T-cell (primary cell): Measurements from ENCODE around the gene SPAG17. TPM values are rescaled to one million over a fixed set of nuclear protein-coding genes. Genes with fewer than 3 reads are reported as not detected.

Experiments used
- ATAC-seq, 4 experiments: fragments of 200-7000 bp in 3 of 4; fragments of 150-1000 bp in 1 of 4; cut with Tn5 transposase; replicated peaks in 1 of 4; 1 replicate in 3 of 4; 2 replicates in 1 of 4; pipeline ENCODE4 v1.10.0; 2021; ENCODE audit warnings: moderate library complexity in 3 of 4, mild to moderate bottlenecking in 2 of 4, moderate number of reproducible peaks in 1 of 4
- CTCF ChIA-PET, 2 donors: fragments of 300-600 bp; sonication (Branson Sonifier 250); formaldehyde crosslinking; loops; one replicate each; lab custom pipeline; 2022; ENCODE audit warnings: antibody characterized with exemption in 2 of 2; lab: Charles Lee
- POLR2A ChIA-PET, 2 donors: fragments of 300-600 bp; sonication (Branson Sonifier 250); formaldehyde crosslinking; loops; one replicate each; lab custom pipeline; 2022; ENCODE audit warnings: antibody characterized with exemption in 2 of 2; lab: Charles Lee
- DNase-seq, 35 experiments: peaks; one replicate each; pipeline versions ENCODE4 v3.0.0 to v3.0.0-alpha.2; 2013 to 2023
- H3K27ac ChIP-seq: one replicate; pipeline ENCODE4 v1.5.1; 2013; ENCODE audit warnings: low read length
- H3K27me3 ChIP-seq, 2 experiments: replicated peaks in 1 of 2; 1 replicate in 1 of 2; 2 replicates in 1 of 2; pipeline versions ENCODE4 v1.6.1 to v1.7.0; 2013; ENCODE audit warnings: low read length in 1 of 2, mixed read lengths in 1 of 2; ENCODE audit not compliant: control insufficient read depth in 2 of 2, insufficient read depth in 2 of 2; ENCODE audit errors: extremely low read depth in 1 of 2
- H3K36me3 ChIP-seq, 2 donors: 1 replicate in 1 of 2; 2 replicates in 1 of 2; pipeline versions ENCODE4 v1.6.1 to v1.7.0; 2013; ENCODE audit warnings: low read length in 1 of 2; ENCODE audit not compliant: control insufficient read depth in 2 of 2, insufficient read depth in 1 of 2; ENCODE audit errors: extremely low read depth in 1 of 2
- H3K4me1 ChIP-seq, 2 experiments: 1 replicate in 1 of 2; 2 replicates in 1 of 2; pipeline versions ENCODE4 v1.6.1 to v1.7.0; 2013; ENCODE audit warnings: low read length in 2 of 2, mixed read lengths in 1 of 2; ENCODE audit not compliant: insufficient read depth in 2 of 2, control insufficient read depth in 1 of 2; ENCODE audit errors: extremely low read depth in 1 of 2
- H3K4me3 ChIP-seq, 2 donors: 1 replicate in 1 of 2; 2 replicates in 1 of 2; pipeline versions ENCODE4 v1.5.1 to v1.7.0; 2013; ENCODE audit warnings: mild to moderate bottlenecking in 2 of 2, low read length in 1 of 2, moderate library complexity in 1 of 2; ENCODE audit not compliant: control insufficient read depth in 1 of 2; ENCODE audit errors: extremely low read depth in 1 of 2
- H3K9me3 ChIP-seq: 2 replicates; pipeline ENCODE4 v1.7.0; 2013
- H3K27ac Mint-ChIP-seq, 2 donors: one replicate each; pipeline ENCODE4 v1.8.0; 2020 to 2021; ENCODE audit warnings: mild to moderate bottlenecking in 2 of 2, mixed read lengths in 2 of 2
- H3K27me3 Mint-ChIP-seq, 2 donors: one replicate each; pipeline ENCODE4 v1.8.0; 2021 to 2022; ENCODE audit warnings: mixed read lengths in 2 of 2
- H3K36me3 Mint-ChIP-seq: one replicate; pipeline ENCODE4 v1.8.0; 2021; ENCODE audit warnings: mixed read lengths
- H3K4me1 Mint-ChIP-seq, 3 donors: one replicate each; pipeline ENCODE4 v1.8.0; 2020 to 2022; ENCODE audit warnings: mixed read lengths in 3 of 3, mild to moderate bottlenecking in 1 of 3
- H3K4me3 Mint-ChIP-seq, 3 donors: one replicate each; pipeline ENCODE4 v1.8.0; 2020 to 2022; ENCODE audit warnings: mild to moderate bottlenecking in 3 of 3, mixed read lengths in 3 of 3, moderate library complexity in 3 of 3
- H3K9me3 Mint-ChIP-seq, 3 donors: one replicate each; pipeline ENCODE4 v1.8.0; 2020 to 2022; ENCODE audit warnings: mixed read lengths in 3 of 3
- WGBS: methylation state at CpG from one replicate; pipeline ENCODE4 v1.1.5; 2013; ENCODE audit warnings: missing lambda C conversion rate; ENCODE audit not compliant: insufficient coverage; 5-methylcytosine and 5-hydroxymethylcytosine counted together
- total RNA-seq, 35 experiments: library from RNA in 6 of 35; stranded (reverse) in 6 of 35; fragments of 120-200 nt in 1 of 35; gene quantifications; one replicate each; pipeline versions ENCODE4 v1.2.1 to v1.2.4 and lab custom pipeline; 2013 to 2026

SPAG17 gene
- total RNA-seq, 5 donors from 2014 or later (not counting 1 experiment from before 2014, with no cell fraction given) = not detected

GRCh38 chr1:118201524-118201923, 16.5 kb upstream of the SPAG17 start:
- DNase-seq (no peak), ATAC-seq (no peak)
- WGBS = 36% methylated on average over 1 of the region's 3 CpGs
- H3K4me3 ChIP-seq = no peak overlapping the region
- H3K4me1 ChIP-seq = no peaks in the 10 kb centered on the region
- no peaks in the 10 kb centered on the region for H3K9me3 ChIP-seq
- H3K27ac Mint-ChIP-seq = no peak overlapping the region
- ChIA-PET CTCF (no interaction called here), POLR2A (no interaction called here)
- no peaks in the 10 kb centered on the region for H3K36me3 ChIP-seq
- no peaks in the 10 kb centered on the region for H3K36me3 Mint-ChIP-seq
- peaks cover 0 to 1% of the 10 kb centered on the region in 2 donors for H3K27me3 Mint-ChIP-seq
- H3K4me1 Mint-ChIP-seq = no peaks in the 10 kb centered on the region
- peaks cover 0 to 11% (median 0%) of the 10 kb centered on the region in 3 donors for H3K9me3 Mint-ChIP-seq
- no peaks in the 10 kb centered on the region for H3K27me3 ChIP-seq
- H3K27ac ChIP-seq = no peak overlapping the region
- H3K4me3 Mint-ChIP-seq = no peak overlapping the region

- no peaks in the 10 kb centered on the region for H3K36me3 Mint-ChIP-seq
- CTCF ChIA-PET = no interaction called here
- H3K9me3 Mint-ChIP-seq = peaks cover 0 to 11% (median 0%) of the 10 kb centered on the region in 3 donors
Observed at GRCh38 chr1:118200836-118201235, 15.8 kb upstream of the SPAG17 start.

GRCh38 chr1:118190561-118190960, 5.5 kb upstream of the SPAG17 start:
- Mint-ChIP-seq H3K4me1 (peaks cover 0 to under 1% (median 0%) of the 10 kb centered on the region in 3 donors), H3K27ac (no peak overlapping the region), H3K36me3 (no peaks in the 10 kb centered on the region), H3K9me3 (peaks cover 12 to 21% (median 18%) of the 10 kb centered on the region in 3 donors), H3K27me3 (peaks cover 3 to 9% of the 10 kb centered on the region in 2 donors), H3K4me3 (no peak overlapping the region)
- no peak overlapping the region for H3K27ac ChIP-seq
- H3K4me3 ChIP-seq = no peak overlapping the region
- no peaks in the 10 kb centered on the region for H3K4me1 ChIP-seq
- H3K27me3 ChIP-seq = no peaks in the 10 kb centered on the region
- H3K36me3 ChIP-seq = no peaks in the 10 kb centered on the region
- ATAC-seq = no peak
- no CpG with 5 or more reads among the region's 1 CpG for WGBS
- no peaks in the 10 kb centered on the region for H3K9me3 ChIP-seq
- CTCF ChIA-PET = no interaction called here
- DNase-seq = no peak
- POLR2A ChIA-PET = no interaction called here

More at GRCh38 chr1:118200836-118201235, 15.8 kb upstream of the SPAG17 start:
- DNase-seq (no peak), ATAC-seq (no peak)
- POLR2A ChIA-PET = no interaction called here
- no peaks in the 10 kb centered on the region for H3K36me3 ChIP-seq
- H3K27me3 ChIP-seq = no peaks in the 10 kb centered on the region
- H3K4me1 ChIP-seq = no peaks in the 10 kb centered on the region
- H3K9me3 ChIP-seq = no peaks in the 10 kb centered on the region
- H3K27ac Mint-ChIP-seq = no peak overlapping the region
- H3K4me1 Mint-ChIP-seq = no peaks in the 10 kb centered on the region
- no CpG with 5 or more reads among the region's 1 CpG for WGBS
- H3K4me3 ChIP-seq = no peak overlapping the region
- H3K4me3 Mint-ChIP-seq = no peak overlapping the region
- H3K27ac ChIP-seq = no peak overlapping the region
- H3K27me3 Mint-ChIP-seq = peaks cover 0 to 1% of the 10 kb centered on the region in 2 donors

- no peaks in the 10 kb centered on the region for H3K36me3 ChIP-seq
- peaks cover 0 to 6% of the 10 kb centered on the region in 2 experiments for H3K4me1 ChIP-seq
- DNase-seq = no peak
- H3K27me3 ChIP-seq = peaks cover 0 to 8% of the 10 kb centered on the region in 2 experiments
- H3K27me3 Mint-ChIP-seq = peaks cover 8 to 18% of the 10 kb centered on the region in 2 donors
- H3K4me3 ChIP-seq = no peak overlapping the region
- WGBS = no CpG with 5 or more reads among the region's 2 CpGs
- H3K4me1 Mint-ChIP-seq = peaks cover 0 to 7% (median 0%) of the 10 kb centered on the region in 3 donors
- ChIA-PET CTCF (no interaction called here), POLR2A (no interaction called here)
- no peak overlapping the region for H3K27ac Mint-ChIP-seq
- no peak overlapping the region for H3K4me3 Mint-ChIP-seq
- H3K27ac ChIP-seq = no peak overlapping the region
- no peak for ATAC-seq
- H3K9me3 Mint-ChIP-seq = peaks cover 12 to 21% (median 18%) of the 10 kb centered on the region in 3 donors
- H3K36me3 Mint-ChIP-seq = no peaks in the 10 kb centered on the region
- no peaks in the 10 kb centered on the region for H3K9me3 ChIP-seq
Observed at GRCh38 chr1:118189564-118189963, 4.5 kb upstream of the SPAG17 start.

GRCh38 chr1:118188411-118188810, 3.4 kb upstream of the SPAG17 start:
- Histone ChIP-seq H3K4me1 (peaks cover 0 to 6% of the 10 kb centered on the region in 2 experiments), H3K36me3 (no peaks in the 10 kb centered on the region), H3K4me3 (no peak overlapping the region), H3K27me3 (peaks cover 0 to 9% of the 10 kb centered on the region in 2 experiments), H3K27ac (no peak overlapping the region), H3K9me3 (no peaks in the 10 kb centered on the region)
- peaks cover 0 to 7% (median 0%) of the 10 kb centered on the region in 3 donors for H3K4me1 Mint-ChIP-seq
- DNase-seq (no peak), ATAC-seq (no peak)
- no peaks in the 10 kb centered on the region for H3K36me3 Mint-ChIP-seq
- no peak overlapping the region for H3K4me3 Mint-ChIP-seq
- ChIA-PET CTCF (no interaction called here), POLR2A (no interaction called here)
- peaks cover 12 to 22% (median 17%) of the 10 kb centered on the region in 3 donors for H3K9me3 Mint-ChIP-seq
- no CpG with 5 or more reads among the region's 1 CpG for WGBS
- no peak overlapping the region for H3K27ac Mint-ChIP-seq
- peaks cover 11 to 19% of the 10 kb centered on the region in 2 donors for H3K27me3 Mint-ChIP-seq

- WGBS = 100% methylated on average over 2 of the region's 4 CpGs
- peaks cover 0 to 9% of the 10 kb centered on the region in 2 experiments for H3K27me3 ChIP-seq
- DNase-seq = no peak
- Mint-ChIP-seq H3K9me3 (peaks cover 4 to 7% (median 7%) of the 10 kb centered on the region in 3 donors), H3K4me3 (no peak overlapping the region), H3K36me3 (no peaks in the 10 kb centered on the region), H3K4me1 (peaks cover 0 to 7% (median 0%) of the 10 kb centered on the region in 3 donors), H3K27me3 (peaks cover 14 to 16% of the 10 kb centered on the region in 2 donors), H3K27ac (no peak overlapping the region)
- no peak overlapping the region for H3K4me3 ChIP-seq
- H3K9me3 ChIP-seq = no peaks in the 10 kb centered on the region
- POLR2A ChIA-PET = no interaction called here
- H3K36me3 ChIP-seq = no peaks in the 10 kb centered on the region
- H3K4me1 ChIP-seq = peaks cover 0 to 6% of the 10 kb centered on the region in 2 experiments
- ATAC-seq = no peak
- H3K27ac ChIP-seq = no peak overlapping the region
- CTCF ChIA-PET = no interaction called here
Observed at GRCh38 chr1:118186026-118186425, 998 bp upstream of the SPAG17 start.
